Common myeloid progenitor, CD34-positive (primary cell): ENCODE results near the gene LRP1B.

Experiments used
- CTCF ChIA-PET: fragments of 350-600 bp; sonication (Branson Sonifier 250); formaldehyde crosslinking; loops from one replicate; lab custom pipeline; 2021; ENCODE audit warnings: antibody characterized with exemption; lab: Charles Lee
- POLR2A ChIA-PET: fragments of 350-600 bp; sonication (Branson Sonifier 250); formaldehyde crosslinking; loops from one replicate; lab custom pipeline; 2021; ENCODE audit warnings: antibody characterized with exemption; lab: Charles Lee
- DNase-seq, 3 donors: peaks; one replicate each; pipeline versions ENCODE4 v3.0.0 to v3.0.0-alpha.2; 2013
- H3K27ac ChIP-seq, 2 experiments: 1 replicate in 1 of 2; 2 replicates in 1 of 2; pipeline ENCODE4 v1.7.0; 2013; ENCODE audit warnings: inconsistent platforms in 2 of 2, low read length in 2 of 2, mild to moderate bottlenecking in 2 of 2, low read depth in 1 of 2, moderate library complexity in 1 of 2; ENCODE audit not compliant: severe bottlenecking in 2 of 2, insufficient read depth in 1 of 2, poor library complexity in 1 of 2
- H3K27me3 ChIP-seq, 5 experiments: replicated peaks in 2 of 5; 1 replicate in 3 of 5; 2 replicates in 2 of 5; pipeline versions ENCODE4 v1.6.1 to v1.7.0; 2013; ENCODE audit warnings: low read length in 4 of 5, mild to moderate bottlenecking in 2 of 5, moderate library complexity in 2 of 5, inconsistent platforms in 1 of 5; ENCODE audit not compliant: insufficient read depth in 5 of 5, control insufficient read depth in 4 of 5
- H3K36me3 ChIP-seq, 4 experiments: 1 replicate in 2 of 4; 2 replicates in 2 of 4; pipeline versions ENCODE4 v1.6.1 to v1.7.0; 2013; ENCODE audit warnings: low read length in 3 of 4, control low read depth in 1 of 4, mild to moderate bottlenecking in 1 of 4; ENCODE audit not compliant: control insufficient read depth in 4 of 4, insufficient read depth in 4 of 4
- H3K4me1 ChIP-seq, 4 experiments: 1 replicate in 3 of 4; 2 replicates in 1 of 4; pipeline versions ENCODE4 v1.6.1 to v1.7.1; 2013; ENCODE audit warnings: low read length in 3 of 4, mild to moderate bottlenecking in 3 of 4, control low read depth in 1 of 4, inconsistent platforms in 1 of 4, moderate library complexity in 1 of 4; ENCODE audit not compliant: control insufficient read depth in 4 of 4, insufficient read depth in 4 of 4; ENCODE audit errors: control extremely low read depth in 1 of 4
- H3K4me3 ChIP-seq, 7 experiments: 1 replicate in 4 of 7; 2 replicates in 3 of 7; pipeline versions ENCODE4 v1.5.1 to v1.7.0; 2013; ENCODE audit warnings: mild to moderate bottlenecking in 7 of 7, low read length in 6 of 7, moderate library complexity in 6 of 7, inconsistent platforms in 2 of 7, low read depth in 2 of 7, control low read depth in 1 of 7; ENCODE audit not compliant: insufficient read depth in 4 of 7, control insufficient read depth in 1 of 7; ENCODE audit errors: extremely low read depth in 1 of 7
- H3K9me3 ChIP-seq, 5 experiments: 1 replicate in 4 of 5; 2 replicates in 1 of 5; pipeline versions ENCODE4 v1.6.1 to v1.7.1; 2013; ENCODE audit warnings: low read length in 4 of 5, mild to moderate bottlenecking in 2 of 5, inconsistent platforms in 1 of 5, low read depth in 1 of 5, moderate library complexity in 1 of 5; ENCODE audit not compliant: control insufficient read depth in 4 of 5, insufficient read depth in 2 of 5; ENCODE audit errors: control extremely low read depth in 1 of 5
- WGBS: methylation state at CpG from one replicate; pipeline ENCODE4 v1.1.5; 2013; ENCODE audit not compliant: insufficient coverage; 5-methylcytosine and 5-hydroxymethylcytosine counted together

The LRP1B gene

GRCh38 chr2:141417246-141417797 lies 713.5 kb downstream of the LRP1B start:
- Histone ChIP-seq H3K36me3 (no peaks in the 10 kb centered on the region), H3K27me3 (no peaks in the 10 kb centered on the region), H3K9me3 (no peaks in the 10 kb centered on the region), H3K4me3 (no peak overlapping the region), H3K27ac (no peak overlapping the region), H3K4me1 (no peaks in the 10 kb centered on the region)
- peak in 2 of 3 donors; percentile 25 to 47 for DNase-seq
- no CpG with 5 or more reads among the region's 1 CpG for WGBS
- ChIA-PET POLR2A (no interaction called here), CTCF (no interaction called here)

- no peaks in the 10 kb centered on the region for H3K9me3 ChIP-seq
Observed at GRCh38 chr2:141411419-141411818, 719.4 kb downstream of the LRP1B start.

GRCh38 chr2:141399270-141399669 lies 731.5 kb downstream of the LRP1B start:
- peak in 1 of 3 donors; percentile 4 for DNase-seq
- no peaks in the 10 kb centered on the region for H3K27me3 ChIP-seq
- no peak overlapping the region for H3K27ac ChIP-seq
- CTCF ChIA-PET = interaction anchor here (1.5 kb wide), 1 partner anchor 10 kb away, joined by 4 read pairs; no protein-coding TSS in a partner anchor
- POLR2A ChIA-PET = no interaction called here
- H3K4me3 ChIP-seq = no peak overlapping the region
- no peaks in the 10 kb centered on the region for H3K9me3 ChIP-seq
- peaks cover 0 to under 1% (median 0%) of the 10 kb centered on the region in 4 experiments for H3K4me1 ChIP-seq
- 83% methylated on average over 1 of the region's 1 CpG for WGBS
- H3K36me3 ChIP-seq = no peaks in the 10 kb centered on the region

More at GRCh38 chr2:141411419-141411818, 719.4 kb downstream of the LRP1B start:
- no peak for DNase-seq
- no peak overlapping the region for H3K4me3 ChIP-seq
- no peak overlapping the region for H3K27ac ChIP-seq
- 100% methylated on average over 2 of the region's 2 CpGs for WGBS
- no peaks in the 10 kb centered on the region for H3K4me1 ChIP-seq
- POLR2A ChIA-PET = no interaction called here
- H3K27me3 ChIP-seq = no peaks in the 10 kb centered on the region
- CTCF ChIA-PET = interaction anchor here (1.2 kb wide), 1 partner anchor 12 kb away, joined by 3 read pairs; no protein-coding TSS in a partner anchor
- H3K36me3 ChIP-seq = no peaks in the 10 kb centered on the region

DNA sequence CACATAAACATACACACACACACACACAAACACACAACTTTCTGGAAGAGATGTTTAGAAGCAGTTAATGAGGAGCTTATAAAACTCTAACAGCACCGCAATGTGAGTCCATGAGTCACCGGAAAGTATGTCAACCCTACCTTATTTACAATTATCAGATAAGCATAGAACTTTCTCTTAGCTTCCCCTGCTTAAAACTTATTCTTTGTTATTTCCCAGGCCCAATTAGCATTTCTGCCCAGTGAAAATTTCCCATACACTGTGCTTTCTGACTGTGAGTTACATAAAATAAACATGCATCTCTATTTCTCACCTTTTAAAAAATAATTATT lies 737.6 kb downstream of the LRP1B start:
- H3K27me3 ChIP-seq = no peaks in the 10 kb centered on the region
- DNase-seq = no peak
- 100% methylated on average over 2 of the region's 2 CpGs for WGBS
- POLR2A ChIA-PET = no interaction called here
- no peak overlapping the region for H3K4me3 ChIP-seq
- no peaks in the 10 kb centered on the region for H3K36me3 ChIP-seq
- H3K4me1 ChIP-seq = no peaks in the 10 kb centered on the region
- H3K27ac ChIP-seq = no peak overlapping the region
- no peaks in the 10 kb centered on the region for H3K9me3 ChIP-seq
- CTCF ChIA-PET = interaction anchor here (1.0 kb wide), 1 partner anchor 24 kb away, joined by 3 read pairs; no protein-coding TSS in a partner anchor

DNA sequence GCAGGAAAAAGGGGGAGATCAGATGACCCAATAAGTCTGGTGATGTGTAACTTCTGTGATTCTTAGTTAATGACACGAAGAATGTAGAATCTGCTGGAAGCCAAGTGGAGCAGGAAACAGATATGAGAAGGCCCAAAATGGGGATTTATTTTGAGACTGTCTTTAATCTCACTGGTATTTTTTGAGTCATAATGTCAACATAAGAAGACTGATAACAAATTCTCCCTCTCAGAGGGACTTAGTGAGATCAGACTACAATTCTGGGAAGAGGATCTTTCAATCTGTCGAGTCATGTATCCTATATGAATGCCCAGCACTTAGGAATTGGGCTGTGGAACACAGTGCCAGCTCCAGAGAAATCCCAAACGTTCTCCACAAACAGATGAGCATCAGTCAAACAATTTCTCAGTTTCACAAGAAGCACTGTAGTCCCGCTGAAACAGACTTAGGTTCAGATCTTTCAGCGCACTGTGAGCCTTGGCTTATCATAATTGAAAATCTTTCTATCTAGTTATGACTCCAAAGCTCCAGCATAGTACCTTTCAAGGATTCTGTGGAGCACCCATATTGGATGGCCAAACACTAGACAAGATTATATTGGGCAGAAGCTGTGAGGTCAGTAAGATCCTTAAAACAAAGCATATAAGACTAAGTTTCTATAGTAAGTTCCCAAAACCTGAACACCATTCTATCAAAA lies 738.2 kb downstream of the LRP1B start:
- 98% methylated on average over 4 of the region's 5 CpGs for WGBS

DNA sequence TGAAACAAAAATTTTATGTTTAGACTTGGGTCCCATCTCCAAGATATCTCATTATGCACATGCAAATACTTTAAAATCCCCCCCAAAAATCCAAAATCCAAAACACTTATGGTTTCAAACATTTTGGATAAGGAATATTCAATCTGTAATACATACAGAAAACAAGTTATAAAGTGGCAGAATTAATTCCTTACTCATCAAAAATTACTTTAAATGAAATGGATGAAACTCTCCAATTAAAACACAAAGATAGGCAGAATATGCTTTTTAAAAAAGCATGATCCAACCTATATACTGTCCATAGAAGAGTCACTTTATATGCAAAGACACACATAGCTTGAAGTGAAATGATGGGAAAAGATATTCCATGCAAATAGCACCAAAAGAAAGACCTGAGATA lies 744.6 kb downstream of the LRP1B start:
- DNase-seq = no peak
- Histone ChIP-seq H3K27ac (no peak overlapping the region), H3K27me3 (no peaks in the 10 kb centered on the region), H3K4me3 (no peak overlapping the region), H3K4me1 (no peaks in the 10 kb centered on the region), H3K36me3 (no peaks in the 10 kb centered on the region), H3K9me3 (peaks cover 0 to 2% (median 0%) of the 10 kb centered on the region in 5 experiments)
- ChIA-PET POLR2A (no interaction called here), CTCF (no interaction called here)

More for the DNA sequence above, 738.2 kb downstream of the LRP1B start:
- H3K4me3 ChIP-seq = no peak overlapping the region
- no peaks in the 10 kb centered on the region for H3K27me3 ChIP-seq
- H3K9me3 ChIP-seq = no peaks in the 10 kb centered on the region
- H3K36me3 ChIP-seq = no peaks in the 10 kb centered on the region
- ChIA-PET POLR2A (no interaction called here), CTCF (interaction anchor here (1.0 kb wide), 1 partner anchor 23 kb away, joined by 3 read pairs; no protein-coding TSS in a partner anchor)
- no peak overlapping the region for H3K27ac ChIP-seq
- DNase-seq = no peak
- H3K4me1 ChIP-seq = no peaks in the 10 kb centered on the region

- no peaks in the 10 kb centered on the region for H3K27me3 ChIP-seq
- H3K4me3 ChIP-seq = no peak overlapping the region
- H3K4me1 ChIP-seq = no peaks in the 10 kb centered on the region
- H3K9me3 ChIP-seq = peaks cover 0 to 2% (median 0%) of the 10 kb centered on the region in 5 experiments
- no peak overlapping the region for H3K27ac ChIP-seq
- ChIA-PET CTCF (no interaction called here), POLR2A (no interaction called here)
- 75% methylated on average over 2 of the region's 4 CpGs for WGBS
- H3K36me3 ChIP-seq = no peaks in the 10 kb centered on the region
- DNase-seq = no peak
Observed at GRCh38 chr2:141384676-141385075, 746.1 kb downstream of the LRP1B start.
